MM.1S (cell line): ENCODE measurements around the gene XYLT1.

Experiments used
- DNase-seq: peaks from one replicate; pipeline ENCODE4 v3.0.0-alpha.2; 2015
- H2AFZ ChIP-seq: fragments of 300-600 bp; sonication (generic); 2 replicates; pipeline ENCODE4 v1.6.0; 2016; ENCODE audit warnings: antibody characterized with exemption, low read length
- H3F3A ChIP-seq: fragments of 300-600 bp; sonication (generic); 2 replicates; pipeline ENCODE4 v1.6.1; 2016; ENCODE audit warnings: mild to moderate bottlenecking, antibody characterized with exemption, low read length, moderate library complexity, mixed read lengths; ENCODE audit not compliant: insufficient read depth
- H3K27ac ChIP-seq: fragments of 300-600 bp; sonication (generic); 2 replicates; pipeline ENCODE4 v1.5.1; 2016; ENCODE audit warnings: mild to moderate bottlenecking, low read length
- H3K27me3 ChIP-seq: fragments of 300-600 bp; sonication (generic); replicated peaks from 2 replicates; pipeline ENCODE4 v1.6.0; 2016; ENCODE audit warnings: low read length; ENCODE audit not compliant: insufficient read depth
- H3K36me3 ChIP-seq: fragments of 300-600 bp; sonication (generic); replicated peaks from 2 replicates; pipeline ENCODE4 v1.6.1; 2016; ENCODE audit warnings: mild to moderate bottlenecking, low read length, mixed read lengths; ENCODE audit not compliant: insufficient read depth
- H3K4me1 ChIP-seq: fragments of 300-600 bp; sonication (generic); 2 replicates; pipeline ENCODE4 v1.6.1; 2016; ENCODE audit warnings: low read length, mixed read lengths
- H3K4me2 ChIP-seq: fragments of 300-600 bp; sonication (generic); 2 replicates; pipeline ENCODE4 v1.6.0; 2016; ENCODE audit warnings: low read depth, low read length
- H3K4me3 ChIP-seq: fragments of 300-600 bp; sonication (generic); 2 replicates; pipeline ENCODE4 v1.5.1; 2016; ENCODE audit warnings: low read length, mixed read lengths
- H3K79me2 ChIP-seq: fragments of 300-600 bp; sonication (generic); 2 replicates; pipeline ENCODE4 v1.6.1; 2016; ENCODE audit warnings: mixed run types, low read length, mixed read lengths
- H3K9ac ChIP-seq: fragments of 300-600 bp; sonication (generic); 2 replicates; pipeline ENCODE4 v1.6.1; 2016; ENCODE audit warnings: low read length, mixed read lengths
- H3K9me2 ChIP-seq: fragments of 300-600 bp; sonication (generic); replicated peaks from 2 replicates; pipeline ENCODE4 v1.6.1; 2016; ENCODE audit warnings: mild to moderate bottlenecking, low read length, mixed read lengths; ENCODE audit not compliant: insufficient read depth
- H3K9me3 ChIP-seq: fragments of 300-600 bp; sonication (generic); replicated peaks from 2 replicates; pipeline ENCODE4 v1.6.1; 2016; ENCODE audit warnings: mild to moderate bottlenecking, low read length, mixed read lengths; ENCODE audit not compliant: insufficient read depth
- H4K20me1 ChIP-seq: fragments of 300-600 bp; sonication (generic); 2 replicates; pipeline ENCODE4 v1.6.1; 2016; ENCODE audit warnings: mild to moderate bottlenecking, low read length, moderate library complexity, mixed read lengths; ENCODE audit not compliant: insufficient read depth
- EZH2 ChIP-seq: fragments of 300-600 bp; sonication (generic); optimal IDR thresholded peaks from 2 replicates; pipeline ENCODE3; 2017; ENCODE audit warnings: low read depth, mild to moderate bottlenecking, antibody characterized with exemption, low read length, mixed read lengths
- EZH2phosphoT487 ChIP-seq: fragments of 300-600 bp; sonication (generic); IDR thresholded peaks from 2 replicates; pipeline ENCODE4 v1.6.1; 2018; ENCODE audit warnings: antibody characterized with exemption, low read length
- TF ChIP-seq, protein P1 (sequence below): fragments of 300-600 bp; sonication (generic); IDR thresholded peaks from 2 replicates; pipeline ENCODE4 v1.5.1; 2016; ENCODE audit warnings: antibody characterized with exemption, low read length, mixed read lengths

XYLT1 gene

DNA sequence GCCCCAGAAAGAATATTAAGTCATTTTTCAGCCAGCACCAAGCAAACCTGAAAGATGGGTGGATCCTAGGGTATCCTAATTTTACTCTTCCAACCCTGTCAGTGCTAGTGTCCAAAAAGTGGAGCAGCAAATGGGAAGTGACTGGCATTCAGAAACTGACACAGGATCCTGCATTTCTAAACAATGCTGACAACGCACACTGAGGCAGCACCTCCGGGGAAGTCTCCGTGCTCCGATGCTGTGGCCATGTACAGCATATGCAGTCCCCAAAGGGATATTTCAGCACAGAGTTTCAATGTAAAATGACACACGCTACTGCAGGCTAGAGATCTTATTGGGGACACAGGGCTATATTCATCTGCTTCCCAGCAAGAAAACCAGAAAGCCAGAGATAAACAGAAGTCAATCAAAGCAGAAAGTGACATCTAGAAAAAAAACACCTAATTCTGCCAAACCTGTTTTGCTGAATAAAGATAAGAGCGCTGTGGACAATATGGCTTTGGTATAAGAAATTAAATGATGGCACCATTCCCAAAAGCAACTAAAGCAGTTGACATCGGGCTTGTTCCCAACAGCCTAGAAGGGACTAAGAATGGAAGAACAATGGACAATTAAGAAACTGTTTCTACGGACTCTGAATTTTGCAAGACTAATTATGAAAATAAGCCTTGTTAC is 17.3 kb downstream of the XYLT1 start:
- Histone ChIP-seq H3K36me3 (no peaks in the 10 kb centered on the region), H3K9me3 (no peaks in the 10 kb centered on the region), H3K9ac (no peak overlapping the region), H3K4me2 (no peak overlapping the region), H3K27me3 (no peaks in the 10 kb centered on the region), H4K20me1 (no peaks in the 10 kb centered on the region), H3K79me2 (peaks cover 85% of the 10 kb centered on the region), H3K4me1 (no peaks in the 10 kb centered on the region), H3F3A (no peaks in the 10 kb centered on the region), H2AFZ (no peak overlapping the region), H3K9me2 (no peaks in the 10 kb centered on the region), H3K27ac (no peak overlapping the region), H3K4me3 (no peak overlapping the region)
- TF ChIP-seq, protein P1, sequence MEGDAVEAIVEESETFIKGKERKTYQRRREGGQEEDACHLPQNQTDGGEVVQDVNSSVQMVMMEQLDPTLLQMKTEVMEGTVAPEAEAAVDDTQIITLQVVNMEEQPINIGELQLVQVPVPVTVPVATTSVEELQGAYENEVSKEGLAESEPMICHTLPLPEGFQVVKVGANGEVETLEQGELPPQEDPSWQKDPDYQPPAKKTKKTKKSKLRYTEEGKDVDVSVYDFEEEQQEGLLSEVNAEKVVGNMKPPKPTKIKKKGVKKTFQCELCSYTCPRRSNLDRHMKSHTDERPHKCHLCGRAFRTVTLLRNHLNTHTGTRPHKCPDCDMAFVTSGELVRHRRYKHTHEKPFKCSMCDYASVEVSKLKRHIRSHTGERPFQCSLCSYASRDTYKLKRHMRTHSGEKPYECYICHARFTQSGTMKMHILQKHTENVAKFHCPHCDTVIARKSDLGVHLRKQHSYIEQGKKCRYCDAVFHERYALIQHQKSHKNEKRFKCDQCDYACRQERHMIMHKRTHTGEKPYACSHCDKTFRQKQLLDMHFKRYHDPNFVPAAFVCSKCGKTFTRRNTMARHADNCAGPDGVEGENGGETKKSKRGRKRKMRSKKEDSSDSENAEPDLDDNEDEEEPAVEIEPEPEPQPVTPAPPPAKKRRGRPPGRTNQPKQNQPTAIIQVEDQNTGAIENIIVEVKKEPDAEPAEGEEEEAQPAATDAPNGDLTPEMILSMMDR = no peak
- no peak for TF ChIP-seq EZH2
- TF ChIP-seq EZH2phosphoT487 = no peak
- no peak for DNase-seq

DNA sequence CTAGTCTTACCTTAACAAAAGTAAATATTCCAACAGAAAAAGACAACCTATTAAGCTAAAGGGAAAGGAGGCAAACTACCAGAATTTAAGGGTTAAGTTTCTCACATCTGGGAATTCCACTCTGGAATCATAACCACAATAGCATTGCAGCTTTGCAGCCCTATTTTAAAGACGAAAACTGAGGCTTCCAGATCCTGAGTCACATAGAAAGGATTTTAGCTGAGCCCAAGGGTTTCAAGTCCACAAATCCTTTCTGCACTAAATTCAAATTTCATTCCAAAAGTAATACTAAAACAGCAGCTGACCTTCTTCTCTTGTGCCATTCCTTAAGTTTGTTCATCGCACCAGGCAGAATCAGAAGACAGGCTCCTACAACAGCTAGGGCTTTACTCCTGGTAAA is 17.8 kb downstream of the XYLT1 start:
- Histone ChIP-seq H3K4me2 (no peak overlapping the region), H3K27me3 (no peaks in the 10 kb centered on the region), H2AFZ (no peak overlapping the region), H3K9me2 (no peaks in the 10 kb centered on the region), H3K9me3 (no peaks in the 10 kb centered on the region), H3K9ac (no peak overlapping the region), H3K4me1 (no peaks in the 10 kb centered on the region), H4K20me1 (no peaks in the 10 kb centered on the region), H3K36me3 (no peaks in the 10 kb centered on the region), H3K27ac (no peak overlapping the region), H3F3A (no peaks in the 10 kb centered on the region), H3K4me3 (no peak overlapping the region), H3K79me2 (peaks cover 79% of the 10 kb centered on the region)
- TF ChIP-seq EZH2 (no peak), EZH2phosphoT487 (no peak)
- TF ChIP-seq, protein P1 = no peak
- DNase-seq = no peak

DNA sequence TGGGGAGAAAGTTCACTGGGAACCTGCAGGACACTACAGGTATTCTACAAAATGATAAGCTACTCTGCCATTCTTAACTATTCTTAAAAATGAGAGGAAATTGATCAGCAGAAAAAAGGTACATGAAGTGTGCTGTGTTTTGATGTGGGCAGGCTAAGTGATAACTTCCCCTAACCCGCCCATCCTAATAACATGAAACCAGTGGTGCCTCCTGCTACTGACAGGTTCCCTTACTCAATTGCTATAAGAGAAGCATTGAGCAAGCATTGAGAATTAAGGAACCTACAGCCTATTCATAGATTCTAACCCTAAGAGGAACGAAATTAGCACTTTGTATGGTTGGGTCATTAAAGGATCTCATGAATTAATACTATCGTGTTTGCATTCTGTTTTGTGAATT is 18.9 kb downstream of the XYLT1 start:
- Histone ChIP-seq H3K4me3 (no peak overlapping the region), H4K20me1 (no peaks in the 10 kb centered on the region), H3K79me2 (peaks cover 79% of the 10 kb centered on the region), H3K27ac (no peak overlapping the region), H3K27me3 (no peaks in the 10 kb centered on the region), H3K9ac (no peak overlapping the region), H3K9me3 (no peaks in the 10 kb centered on the region), H3K4me2 (no peak overlapping the region), H2AFZ (no peak overlapping the region), H3K4me1 (no peaks in the 10 kb centered on the region), H3K36me3 (no peaks in the 10 kb centered on the region), H3K9me2 (no peaks in the 10 kb centered on the region), H3F3A (no peaks in the 10 kb centered on the region)
- TF ChIP-seq EZH2 = no peak
- TF ChIP-seq EZH2phosphoT487 = no peak
- TF ChIP-seq, protein P1 = no peak
- no peak for DNase-seq
